Neural crest cell (in vitro differentiated cells): ENCODE results near the gene OARD1. TPM values are rescaled to one million over a fixed set of nuclear protein-coding genes. Genes with fewer than 3 reads are reported as not detected.

ENCODE experiments used
- DNase-seq: peaks from one replicate; pipeline ENCODE4 v3.0.0; 2021; ENCODE audit warnings: low read depth, mixed read lengths, low spot score
- H3K27ac Mint-ChIP-seq: one replicate; pipeline ENCODE4 v1.8.0; 2021; ENCODE audit warnings: mild to moderate bottlenecking, mixed read lengths; ENCODE audit not compliant: unreplicated experiment
- H3K27me3 Mint-ChIP-seq: 2 replicates; pipeline ENCODE4 v1.8.0; 2021; ENCODE audit warnings: low read depth, mild to moderate bottlenecking, mixed read lengths
- H3K36me3 Mint-ChIP-seq: 2 replicates; pipeline ENCODE4 v1.8.0; 2021; ENCODE audit warnings: low read depth, mild to moderate bottlenecking, mixed read lengths
- H3K4me1 Mint-ChIP-seq: 2 replicates; pipeline ENCODE4 v1.8.0; 2021; ENCODE audit warnings: mixed read lengths
- H3K4me3 Mint-ChIP-seq: one replicate; pipeline ENCODE4 v1.8.0; 2021; ENCODE audit warnings: mild to moderate bottlenecking, mixed read lengths
- H3K9me3 Mint-ChIP-seq: 2 replicates; pipeline ENCODE4 v1.8.0; 2021; ENCODE audit warnings: mixed read lengths
- CTCF ChIP-seq: fragments of 200-600 bp; sonication (generic); conservative IDR thresholded peaks from 2 replicates; pipeline ENCODE4 v1.5.0; 2021; ENCODE audit warnings: antibody characterized with exemption, mild to moderate bottlenecking
- total RNA-seq: library from RNA; stranded (reverse); gene quantifications from 2 replicates; pipeline ENCODE4 v1.2.1, GENCODE V29; 2021

OARD1 gene
- total RNA-seq, 1 donor from 2014 or later = 32.9 TPM

DNA sequence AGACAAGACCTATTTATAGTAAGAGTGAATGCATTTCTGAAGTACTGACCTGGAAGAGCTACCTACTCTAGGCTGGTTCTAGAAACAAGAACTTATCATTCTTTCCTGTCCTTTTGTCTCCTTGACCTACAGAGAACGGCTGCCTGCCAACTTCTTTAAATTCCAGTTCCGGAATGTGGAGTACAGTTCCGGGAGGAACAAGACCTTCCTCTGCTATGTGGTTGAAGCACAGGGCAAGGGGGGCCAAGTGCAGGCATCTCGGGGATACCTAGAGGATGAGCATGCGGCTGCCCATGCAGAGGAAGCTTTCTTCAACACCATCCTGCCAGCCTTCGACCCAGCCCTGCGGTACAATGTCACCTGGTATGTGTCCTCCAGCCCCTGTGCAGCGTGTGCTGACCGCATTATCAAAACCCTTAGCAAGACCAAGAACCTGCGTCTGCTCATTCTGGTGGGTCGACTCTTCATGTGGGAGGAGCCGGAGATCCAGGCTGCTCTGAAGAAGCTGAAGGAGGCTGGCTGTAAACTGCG, 10.9 kb downstream of the OARD1 start:
- no peak overlapping the region for H3K27ac Mint-ChIP-seq
- H3K27me3 Mint-ChIP-seq = no peaks in the 10 kb centered on the region
- DNase-seq = no peak
- H3K4me3 Mint-ChIP-seq = no peak overlapping the region
- H3K36me3 Mint-ChIP-seq = no peaks in the 10 kb centered on the region
- no peaks in the 10 kb centered on the region for H3K9me3 Mint-ChIP-seq
- no peak for TF ChIP-seq CTCF
- H3K4me1 Mint-ChIP-seq = no peaks in the 10 kb centered on the region

- H3K4me1 Mint-ChIP-seq = peaks cover 5% of the 10 kb centered on the region
- no peaks in the 10 kb centered on the region for H3K9me3 Mint-ChIP-seq
- H3K27me3 Mint-ChIP-seq = no peaks in the 10 kb centered on the region
- no peaks in the 10 kb centered on the region for H3K36me3 Mint-ChIP-seq
- no peak for TF ChIP-seq CTCF
- H3K27ac Mint-ChIP-seq = peak overlapping the region; percentile 30
- H3K4me3 Mint-ChIP-seq = no peak overlapping the region
- no peak for DNase-seq
Measured at GRCh38 chr6:41059556-41059955, 12.6 kb downstream of the OARD1 start.

DNA sequence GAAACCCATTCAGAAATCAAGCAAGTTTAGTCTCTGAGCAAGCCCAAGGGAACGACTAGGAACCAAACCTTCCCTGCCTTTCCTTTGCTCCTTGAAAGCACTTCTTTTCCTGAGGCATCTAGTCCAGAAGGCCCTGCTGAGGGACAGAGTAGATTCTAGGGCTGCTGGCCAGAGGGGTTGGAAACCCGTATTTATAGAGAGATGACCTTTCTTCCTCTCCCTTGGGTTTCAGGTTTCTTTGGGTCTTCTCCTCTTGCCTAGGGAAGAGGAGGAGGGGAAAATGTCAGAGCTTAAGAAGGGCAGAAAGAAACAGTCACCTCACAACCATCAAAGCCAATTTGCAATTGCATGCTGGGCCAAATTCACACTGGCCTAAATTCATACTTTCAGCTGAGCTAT, 13.4 kb downstream of the OARD1 start:
- H3K9me3 Mint-ChIP-seq = no peaks in the 10 kb centered on the region
- TF ChIP-seq CTCF = no peak
- H3K36me3 Mint-ChIP-seq = no peaks in the 10 kb centered on the region
- peaks cover 5% of the 10 kb centered on the region for H3K4me1 Mint-ChIP-seq
- H3K27me3 Mint-ChIP-seq = no peaks in the 10 kb centered on the region
- no peak overlapping the region for H3K4me3 Mint-ChIP-seq
- DNase-seq = no peak
- no peak overlapping the region for H3K27ac Mint-ChIP-seq

- Mint-ChIP-seq H3K4me1 (peaks cover 8% of the 10 kb centered on the region), H3K27ac (no peak overlapping the region), H3K36me3 (no peaks in the 10 kb centered on the region), H3K4me3 (no peak overlapping the region), H3K27me3 (no peaks in the 10 kb centered on the region), H3K9me3 (no peaks in the 10 kb centered on the region)
- TF ChIP-seq CTCF = no peak
- no peak for DNase-seq
Measured at GRCh38 chr6:41056768-41057490, 15.2 kb downstream of the OARD1 start.

GRCh38 chr6:41055149-41055548, 17.0 kb downstream of the OARD1 start:
- Mint-ChIP-seq H3K4me1 (peaks cover 16% of the 10 kb centered on the region), H3K27ac (no peak overlapping the region)

More at GRCh38 chr6:41055149-41055548, 17.0 kb downstream of the OARD1 start:
- Mint-ChIP-seq H3K27me3 (no peaks in the 10 kb centered on the region), H3K4me3 (no peak overlapping the region), H3K36me3 (no peaks in the 10 kb centered on the region), H3K9me3 (no peaks in the 10 kb centered on the region)
- no peak for DNase-seq
- no peak for TF ChIP-seq CTCF
